ACC112 (cell line): ENCODE measurements around the gene KRTAP2-2.
A peak's percentile ranks its signal among the peaks of the same experiment; 100 is the strongest.
"Not testable (repeated sequence)": the region's sequence is repeated elsewhere in the genome, so short reads cannot be mapped to it uniquely, and the experiment has no call there.

Source experiments
- H2AFZ ChIP-seq: fragments of 200-600 bp; sonication (generic); one replicate; pipeline ENCODE4 v1.6.0; 2017; ENCODE audit warnings: antibody characterized with exemption, low read length; ENCODE audit not compliant: unreplicated experiment
- H3K27ac ChIP-seq: fragments of 200-600 bp; sonication (generic); 2 replicates; pipeline ENCODE4 v1.5.1; 2014; ENCODE audit warnings: low read depth, mild to moderate bottlenecking, antibody characterized with exemption, low read length, moderate library complexity
- H3K27me3 ChIP-seq: fragments of 200-600 bp; sonication (generic); 2 replicates; pipeline ENCODE4 v1.6.1; 2014; ENCODE audit warnings: mild to moderate bottlenecking, antibody characterized with exemption, low read length, moderate library complexity, mixed read lengths; ENCODE audit not compliant: insufficient read depth
- H3K36me3 ChIP-seq: fragments of 200-600 bp; sonication (generic); 2 replicates; pipeline ENCODE4 v1.6.1; 2016; ENCODE audit warnings: mild to moderate bottlenecking, antibody characterized with exemption, low read length, moderate library complexity, mixed read lengths; ENCODE audit not compliant: insufficient read depth
- H3K4me1 ChIP-seq: fragments of 200-600 bp; sonication (generic); one replicate; pipeline ENCODE4 v1.6.1; 2016; ENCODE audit warnings: low read length, mixed read lengths; ENCODE audit not compliant: insufficient read depth, unreplicated experiment, control insufficient read depth
- H3K4me3 ChIP-seq: fragments of 200-600 bp; sonication (generic); 2 replicates; pipeline ENCODE4 v1.5.1; 2014; ENCODE audit warnings: mild to moderate bottlenecking, low read depth, low read length
- H3K79me2 ChIP-seq: fragments of 200-600 bp; sonication (generic); one replicate; pipeline ENCODE4 v1.6.0; 2016; ENCODE audit warnings: low read length; ENCODE audit not compliant: control insufficient read depth, unreplicated experiment, insufficient read depth

The KRTAP2-2 gene

GRCh38 chr17:41063449-41063848 lies 8.4 kb upstream of the KRTAP2-2 start:
- no peaks in the 10 kb centered on the region for H3K27me3 ChIP-seq
- H3K27ac ChIP-seq, result peak overlapping the region; percentile 93; the same call in 1 of the 2 replicates
- H3K4me3 ChIP-seq, result no peak overlapping the region
- no peaks in the 10 kb centered on the region for H3K79me2 ChIP-seq
- H3K4me1 ChIP-seq, result peaks cover 62% of the 10 kb centered on the region
- no peaks in the 10 kb centered on the region for H3K36me3 ChIP-seq
- no peak overlapping the region for H2AFZ ChIP-seq

GRCh38 chr17:41061964-41062363 lies 6.9 kb upstream of the KRTAP2-2 start:
- H3K4me1 ChIP-seq, result peaks cover 60% of the 10 kb centered on the region
- no peaks in the 10 kb centered on the region for H3K36me3 ChIP-seq
- no peaks in the 10 kb centered on the region for H3K27me3 ChIP-seq
- peak overlapping the region; percentile 58 for H2AFZ ChIP-seq
- no peak overlapping the region for H3K4me3 ChIP-seq
- peak overlapping the region; percentile 93 for H3K27ac ChIP-seq
- H3K79me2 ChIP-seq, result no peaks in the 10 kb centered on the region

- no peaks in the 10 kb centered on the region for H3K36me3 ChIP-seq
- no peaks in the 10 kb centered on the region for H3K27me3 ChIP-seq
- H3K4me3 ChIP-seq, result no peak within 1 kb of the TSS; the same call in 1 of the 2 replicates
- no peaks in the 10 kb centered on the region for H3K79me2 ChIP-seq
- peaks cover 49% of the 10 kb centered on the region for H3K4me1 ChIP-seq
- H3K27ac ChIP-seq, result peak within 1 kb of the TSS; percentile 93
- peak within 1 kb of the TSS; percentile 53 for H2AFZ ChIP-seq
These were observed 5.1 kb upstream of the KRTAP2-2 start, which contains the start of gene KRTAP2-3 for GRCh38 chr17:41060052-41060604. Gene KRTAP2-3, minus strand, starts transcription at chr17:41060114. Its CDS starts 64 bp downstream, at chr17:41060050.

- not testable (repeated sequence) for H3K36me3 ChIP-seq, H3K79me2 ChIP-seq, H3K4me3 ChIP-seq, H3K27me3 ChIP-seq, H2AFZ ChIP-seq
- H3K27ac ChIP-seq, result peak overlapping the region; percentile 93
- H3K4me1 ChIP-seq, result peaks cover 49% of the 10 kb centered on the region
These were observed 4.4 kb upstream of the KRTAP2-2 start for GRCh38 chr17:41059276-41060051.

- Histone ChIP-seq H3K79me2 (no peaks in the 10 kb centered on the region), H3K4me3 (no peak overlapping the region), H3K4me1 (peaks cover 49% of the 10 kb centered on the region), H3K27me3 (no peaks in the 10 kb centered on the region), H3K36me3 (no peaks in the 10 kb centered on the region), H2AFZ (no peak overlapping the region), H3K27ac (peak overlapping the region; percentile 93)
These were observed 3.7 kb upstream of the KRTAP2-2 start for GRCh38 chr17:41058741-41059140.

GRCh38 chr17:41057547-41057946 lies 2.5 kb upstream of the KRTAP2-2 start:
- no peak overlapping the region for H2AFZ ChIP-seq
- H3K79me2 ChIP-seq, result no peaks in the 10 kb centered on the region
- H3K4me1 ChIP-seq, result peaks cover 38% of the 10 kb centered on the region
- H3K27ac ChIP-seq, result no peak overlapping the region
- H3K36me3 ChIP-seq, result 0 out of 2 replicates have a peak, but pooled peaks cover 4% of the 10 kb centered on the region
- no peaks in the 10 kb centered on the region for H3K27me3 ChIP-seq
- no peak overlapping the region for H3K4me3 ChIP-seq

- not testable (repeated sequence) for H3K36me3 ChIP-seq, H3K27ac ChIP-seq, H3K79me2 ChIP-seq, H3K4me3 ChIP-seq, H2AFZ ChIP-seq, H3K27me3 ChIP-seq
- peaks cover 11% of the 10 kb centered on the region for H3K4me1 ChIP-seq
These were observed 474 bp downstream of the KRTAP2-2 start for GRCh38 chr17:41054556-41054955.

- H3K36me3 ChIP-seq, result 0 out of 2 replicates have a peak, but pooled peaks cover 4% of the 10 kb centered on the region
- H3K27me3 ChIP-seq, result no peaks in the 10 kb centered on the region
- no peak overlapping the region for H3K4me3 ChIP-seq
- H3K4me1 ChIP-seq, result peaks cover 10% of the 10 kb centered on the region
- H3K79me2 ChIP-seq, result no peaks in the 10 kb centered on the region
- H3K27ac ChIP-seq, result no peak overlapping the region
- no peak overlapping the region for H2AFZ ChIP-seq
These were observed 1.0 kb downstream of the KRTAP2-2 start for GRCh38 chr17:41054025-41054424.

- Histone ChIP-seq H3K4me3 (no peak overlapping the region), H3K36me3 (0 out of 2 replicates have a peak, but pooled peaks cover 4% of the 10 kb centered on the region), H3K27ac (no peak overlapping the region), H3K27me3 (no peaks in the 10 kb centered on the region), H3K4me1 (peaks cover 13% of the 10 kb centered on the region), H2AFZ (no peak overlapping the region), H3K79me2 (no peaks in the 10 kb centered on the region)
These were observed 2.5 kb downstream of the KRTAP2-2 start for GRCh38 chr17:41052566-41052965.

GRCh38 chr17:41049110-41049509 lies 5.9 kb downstream of the KRTAP2-2 start:
- H3K79me2 ChIP-seq, result no peaks in the 10 kb centered on the region
- 0 out of 2 replicates have a peak, but pooled peaks cover 4% of the 10 kb centered on the region for H3K36me3 ChIP-seq
- peak overlapping the region; percentile 87 for H3K27ac ChIP-seq
- peak overlapping the region; percentile 26 for H2AFZ ChIP-seq
- no peaks in the 10 kb centered on the region for H3K27me3 ChIP-seq
- peaks cover 13% of the 10 kb centered on the region for H3K4me1 ChIP-seq
- H3K4me3 ChIP-seq, result peak overlapping the region; percentile 35; the same call in 1 of the 2 replicates

- peak overlapping the region; percentile 87 for H3K27ac ChIP-seq
- H3K79me2 ChIP-seq, result no peaks in the 10 kb centered on the region
- peak overlapping the region; percentile 35 for H3K4me3 ChIP-seq
- 0 out of 2 replicates have a peak, but pooled peaks cover 4% of the 10 kb centered on the region for H3K36me3 ChIP-seq
- H3K27me3 ChIP-seq, result no peaks in the 10 kb centered on the region
- H2AFZ ChIP-seq, result peak overlapping the region; percentile 26
- peaks cover 13% of the 10 kb centered on the region for H3K4me1 ChIP-seq
These were observed 6.6 kb downstream of the KRTAP2-2 start for GRCh38 chr17:41048441-41048840.
